ENCODE data around the gene LRRC61.

DNA sequence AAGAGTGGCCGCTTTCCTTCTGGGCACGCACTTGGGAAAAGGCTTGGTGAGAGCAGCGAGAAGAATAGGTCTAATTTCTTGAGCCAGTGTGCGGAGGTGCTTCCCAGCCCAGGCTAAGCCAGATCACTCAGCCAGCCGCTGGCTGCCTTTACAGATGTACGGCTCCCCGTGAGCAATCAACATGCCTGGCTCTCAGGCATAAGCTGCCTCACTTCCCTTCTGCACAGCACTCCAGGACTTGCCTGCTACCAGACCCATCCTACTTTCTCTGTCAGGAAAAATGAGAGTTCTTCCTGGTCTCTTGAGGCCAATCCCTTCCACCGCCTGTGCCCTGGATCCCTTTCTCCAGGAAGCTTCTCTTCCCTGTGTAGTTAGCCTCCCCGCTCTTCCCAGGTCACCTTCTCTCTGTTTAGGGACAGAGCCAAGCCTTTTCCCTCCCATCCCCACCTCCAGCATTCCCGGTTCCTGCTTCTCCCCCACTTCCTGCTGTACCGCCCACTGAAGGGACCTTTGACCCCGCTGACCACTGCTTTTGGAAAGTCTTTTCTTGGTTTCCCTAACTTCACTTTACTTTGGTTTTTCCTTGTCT is 1.3 kb downstream of the LRRC61 start:
- TF ChIP-seq, protein P1, sequence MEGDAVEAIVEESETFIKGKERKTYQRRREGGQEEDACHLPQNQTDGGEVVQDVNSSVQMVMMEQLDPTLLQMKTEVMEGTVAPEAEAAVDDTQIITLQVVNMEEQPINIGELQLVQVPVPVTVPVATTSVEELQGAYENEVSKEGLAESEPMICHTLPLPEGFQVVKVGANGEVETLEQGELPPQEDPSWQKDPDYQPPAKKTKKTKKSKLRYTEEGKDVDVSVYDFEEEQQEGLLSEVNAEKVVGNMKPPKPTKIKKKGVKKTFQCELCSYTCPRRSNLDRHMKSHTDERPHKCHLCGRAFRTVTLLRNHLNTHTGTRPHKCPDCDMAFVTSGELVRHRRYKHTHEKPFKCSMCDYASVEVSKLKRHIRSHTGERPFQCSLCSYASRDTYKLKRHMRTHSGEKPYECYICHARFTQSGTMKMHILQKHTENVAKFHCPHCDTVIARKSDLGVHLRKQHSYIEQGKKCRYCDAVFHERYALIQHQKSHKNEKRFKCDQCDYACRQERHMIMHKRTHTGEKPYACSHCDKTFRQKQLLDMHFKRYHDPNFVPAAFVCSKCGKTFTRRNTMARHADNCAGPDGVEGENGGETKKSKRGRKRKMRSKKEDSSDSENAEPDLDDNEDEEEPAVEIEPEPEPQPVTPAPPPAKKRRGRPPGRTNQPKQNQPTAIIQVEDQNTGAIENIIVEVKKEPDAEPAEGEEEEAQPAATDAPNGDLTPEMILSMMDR (IDR thresholded peaks at IDR 0.05) = no peak
- no peak for TF ChIP-seq POLR2A (IDR thresholded peaks at IDR 0.05)
